ENCODE measurements around the gene MRS2. TPM values are rescaled to one million over a fixed set of nuclear protein-coding genes. Genes with fewer than 3 reads are reported as not detected.
"Not testable (repeated sequence)": the region's sequence is repeated elsewhere in the genome, so short reads cannot be mapped to it uniquely, and the experiment has no call there.

Gene MRS2
- total RNA-seq, 1 experiment from 2014 or later = 49.7 TPM

GRCh38 chr6:24410622-24411021, 7.9 kb downstream of the MRS2 start:
- intact Hi-C loops (cut with micrococcal nuclease; ENCODE audit: unreplicated experiment) = no loop called here
- Histone ChIP-seq H3K27ac (no peak overlapping the region), H3K36me3 (ENCODE audit: low read depth) (peaks cover 39% of the 10 kb centered on the region), H3K4me3 (no peak overlapping the region), H3K9me2 (ENCODE audit: insufficient read depth) (no peaks in the 10 kb centered on the region), H3K27me3 (ENCODE audit: insufficient read depth, low read depth) (no peaks in the 10 kb centered on the region), H3K79me2 (ENCODE audit: low read depth) (peaks cover 26% of the 10 kb centered on the region), H3K4me2 (no peak overlapping the region), H3K4me1 (replicated peaks; ENCODE audit: insufficient read depth) (no peaks in the 10 kb centered on the region), H3K9me3 (ENCODE audit: insufficient read depth, low read depth) (no peaks in the 10 kb centered on the region), H4K20me1 (ENCODE audit: insufficient read depth) (peaks cover 3% of the 10 kb centered on the region), H3F3A (ENCODE audit: insufficient read depth, low read depth) (0 out of 2 replicates have a peak, but pooled peaks cover 3% of the 10 kb centered on the region), H2AFZ (no peak overlapping the region)
- DNase-seq = no peak
- POLR2A ChIA-PET (ENCODE audit: unreplicated experiment) = no interaction called here
- TF ChIP-seq CTCF (conservative IDR thresholded peaks at IDR 0.05) (no peak), EZH2 (IDR thresholded peaks at IDR 0.05; ENCODE audit: low read depth) (no peak)
- CTCF ChIA-PET = no interaction called here
- no TSS peak for BruUV-seq (replicated peaks)

- Histone ChIP-seq H4K20me1 (ENCODE audit: insufficient read depth) (peaks cover 3% of the 10 kb centered on the region), H3K4me1 (replicated peaks; ENCODE audit: insufficient read depth) (no peaks in the 10 kb centered on the region), H3K27me3 (ENCODE audit: insufficient read depth, low read depth) (no peaks in the 10 kb centered on the region), H3K79me2 (ENCODE audit: low read depth) (peaks cover 12% of the 10 kb centered on the region; the same call in 1 of the 2 replicates), H3K4me3 (no peak overlapping the region), H3K4me2 (no peak overlapping the region), H2AFZ (no peak overlapping the region), H3K9me2 (ENCODE audit: insufficient read depth) (no peaks in the 10 kb centered on the region), H3K9me3 (ENCODE audit: insufficient read depth, low read depth) (no peaks in the 10 kb centered on the region), H3K27ac (no peak overlapping the region), H3F3A (ENCODE audit: insufficient read depth, low read depth) (0 out of 2 replicates have a peak, but pooled peaks cover 3% of the 10 kb centered on the region), H3K36me3 (ENCODE audit: low read depth) (peaks cover 43% of the 10 kb centered on the region)
- DNase-seq = no peak
- POLR2A ChIA-PET (ENCODE audit: unreplicated experiment) = no interaction called here
- intact Hi-C loops (cut with micrococcal nuclease; ENCODE audit: unreplicated experiment) = no loop called here
- CTCF ChIA-PET = interaction anchor here (0.7 kb wide), 1 partner anchor 19 kb away, joined by 4 read pairs; no protein-coding TSS in a partner anchor
- TF ChIP-seq EZH2 (IDR thresholded peaks at IDR 0.05; ENCODE audit: low read depth) = no peak
- no peak for TF ChIP-seq CTCF (conservative IDR thresholded peaks at IDR 0.05)
- BruUV-seq (replicated peaks) = no TSS peak
These were observed 9.6 kb downstream of the MRS2 start for GRCh38 chr6:24412294-24412693.

- BruUV-seq (replicated peaks); H3K79me2 ChIP-seq (ENCODE audit: low read depth); H4K20me1 ChIP-seq (ENCODE audit: insufficient read depth); H3K9me2 ChIP-seq (ENCODE audit: insufficient read depth); H3K27me3 ChIP-seq (ENCODE audit: insufficient read depth, low read depth); H3K4me3 ChIP-seq; H2AFZ ChIP-seq; DNase-seq; POLR2A ChIA-PET (ENCODE audit: unreplicated experiment); H3K27ac ChIP-seq; H3K4me1 ChIP-seq (replicated peaks; ENCODE audit: insufficient read depth); CTCF ChIA-PET; H3F3A ChIP-seq (ENCODE audit: insufficient read depth, low read depth); intact Hi-C loops (cut with micrococcal nuclease; ENCODE audit: unreplicated experiment); H3K9me3 ChIP-seq (ENCODE audit: insufficient read depth, low read depth); H3K4me2 ChIP-seq: not testable (repeated sequence)
- peaks cover 22% of the 10 kb centered on the region for H3K36me3 ChIP-seq (ENCODE audit: low read depth)
These were observed 11.8 kb downstream of the MRS2 start for GRCh38 chr6:24414531-24414930.

- CTCF ChIA-PET = no interaction called here
- Histone ChIP-seq H3K36me3 (ENCODE audit: low read depth) (peaks cover 30% of the 10 kb centered on the region), H2AFZ (no peak overlapping the region)
These were observed 13.0 kb downstream of the MRS2 start for GRCh38 chr6:24415753-24416152.

More at GRCh38 chr6:24415753-24416152, 13.0 kb downstream of the MRS2 start:
- no peak overlapping the region for H3K4me3 ChIP-seq
- TF ChIP-seq EZH2 (IDR thresholded peaks at IDR 0.05; ENCODE audit: low read depth) (no peak), CTCF (conservative IDR thresholded peaks at IDR 0.05) (no peak)
- no peak overlapping the region for H3K4me2 ChIP-seq
- BruUV-seq (replicated peaks) = no TSS peak
- no peak overlapping the region for H3K27ac ChIP-seq
- no peaks in the 10 kb centered on the region for H3K9me3 ChIP-seq (ENCODE audit: insufficient read depth, low read depth)
- POLR2A ChIA-PET (ENCODE audit: unreplicated experiment) = no interaction called here
- H3K79me2 ChIP-seq (ENCODE audit: low read depth) = no peaks in the 10 kb centered on the region
- intact Hi-C loops (cut with micrococcal nuclease; ENCODE audit: unreplicated experiment) = no loop called here
- no peaks in the 10 kb centered on the region for H3K4me1 ChIP-seq (replicated peaks; ENCODE audit: insufficient read depth)
- H3F3A ChIP-seq (ENCODE audit: insufficient read depth, low read depth) = no peaks in the 10 kb centered on the region
- H3K9me2 ChIP-seq (ENCODE audit: insufficient read depth) = no peaks in the 10 kb centered on the region
- DNase-seq = no peak
- no peaks in the 10 kb centered on the region for H3K27me3 ChIP-seq (ENCODE audit: insufficient read depth, low read depth)
- no peaks in the 10 kb centered on the region; the same call in 1 of the 2 replicates for H4K20me1 ChIP-seq (ENCODE audit: insufficient read depth)
